M059J (cell line): ENCODE measurements around the gene RNF115. TPM values are rescaled to one million over a fixed set of nuclear protein-coding genes. Genes with fewer than 3 reads are reported as not detected.
"Not testable (repeated sequence)": the region's sequence is repeated elsewhere in the genome, so short reads cannot be mapped to it uniquely, and the experiment has no call there.

ENCODE experiments used
- DNase-seq: peaks from one replicate; pipeline ENCODE4 v3.0.0-alpha.2; 2012; ENCODE audit warnings: low read depth
- total RNA-seq: library from RNA; depleted of rRNA; stranded (reverse); fragments of >200 nt; shearing (Covaris generic); gene quantifications from 2 replicates; pipeline ENCODE4 v1.2.3, GENCODE V29; 2014

The RNF115 gene
- total RNA-seq, 1 experiment from 2014 or later, result 17.9 TPM

- no peak for DNase-seq
Observed at GRCh38 chr1:145827966-145828365, 4.1 kb upstream of the RNF115 start.

GRCh38 chr1:145826030-145826429, 2.1 kb upstream of the RNF115 start:
- no peak for DNase-seq

- no peak for DNase-seq
Observed at GRCh38 chr1:145824499-145824842, 576 bp upstream of the RNF115 start.

- not testable (repeated sequence) for DNase-seq
Observed at GRCh38 chr1:145822779-145823331, 1.0 kb downstream of the RNF115 start.

GRCh38 chr1:145818095-145818494, 5.8 kb downstream of the RNF115 start:
- DNase-seq, result peak; percentile 76

- peak; percentile 16 for DNase-seq
Observed at GRCh38 chr1:145812977-145813810, 10.7 kb downstream of the RNF115 start.

GRCh38 chr1:145806844-145807243, 17.1 kb downstream of the RNF115 start:
- no peak for DNase-seq

- DNase-seq, result no peak
Observed at GRCh38 chr1:145806408-145806807, 17.5 kb downstream of the RNF115 start.

- DNase-seq, result no peak
Observed at GRCh38 chr1:145805057-145805456, 18.8 kb downstream of the RNF115 start.

- no peak for DNase-seq
Observed at GRCh38 chr1:145804235-145805045, 19.5 kb downstream of the RNF115 start.

- DNase-seq, result no peak
Observed at GRCh38 chr1:145799806-145800205, 24.1 kb downstream of the RNF115 start.

GRCh38 chr1:145796753-145797152, 27.1 kb downstream of the RNF115 start:
- DNase-seq, result no peak

GRCh38 chr1:145795257-145795881, 28.5 kb downstream of the RNF115 start:
- no peak for DNase-seq

GRCh38 chr1:145792484-145792883, 31.4 kb downstream of the RNF115 start:
- no peak for DNase-seq

- not testable (repeated sequence) for DNase-seq
Observed at GRCh38 chr1:145791860-145792259, 32.0 kb downstream of the RNF115 start.

GRCh38 chr1:145788580-145788979, 35.3 kb downstream of the RNF115 start:
- no peak for DNase-seq

GRCh38 chr1:145786271-145786670, 37.6 kb downstream of the RNF115 start:
- no peak for DNase-seq

- no peak for DNase-seq
Observed at GRCh38 chr1:145785547-145785946, 38.3 kb downstream of the RNF115 start.

GRCh38 chr1:145784409-145784808, 39.5 kb downstream of the RNF115 start:
- no peak for DNase-seq

- DNase-seq, result peak; percentile 94
Observed at GRCh38 chr1:145782272-145783099, 41.4 kb downstream of the RNF115 start.

- DNase-seq, result no peak
Observed at GRCh38 chr1:145778146-145778540, 45.8 kb downstream of the RNF115 start.
